K562 (cell line): ENCODE data around the gene LTA. TPM values are rescaled to one million over a fixed set of nuclear protein-coding genes. Genes with fewer than 3 reads are reported as not detected.

Source experiments
- ARID4B ChIP-seq: sonication (generic); formaldehyde crosslinking; IDR thresholded peaks from 2 replicates; pipeline ENCODE4 v1.8.0; 2022; ENCODE audit warnings: mild to moderate bottlenecking, missing genetic modification reagents
- BDP1 ChIP-seq: IDR thresholded peaks from 3 replicates; pipeline ENCODE4 v1.6.1; 2011; ENCODE audit not compliant: insufficient read length, insufficient read depth
- E4F1 ChIP-seq: fragments of 250-450 bp; sonication (Bioruptor Pico); IDR thresholded peaks from 2 replicates; pipeline ENCODE4 v1.5.0; 2021; ENCODE audit warnings: mild to moderate bottlenecking, borderline replicate concordance
- FUS ChIP-seq: fragments of 200-400 bp; formaldehyde crosslinking; optimal IDR thresholded peaks from 2 replicates; pipeline ENCODE3; 2017; ENCODE audit warnings: low read depth, low read length
- GABPB2 ChIP-seq: fragments of 250-450 bp; sonication (Bioruptor Pico); conservative IDR thresholded peaks from 2 replicates; pipeline ENCODE4 v1.5.1; 2021; ENCODE audit warnings: mild to moderate bottlenecking
- GMEB1 ChIP-seq: fragments of 250-450 bp; sonication (Bioruptor Pico); IDR thresholded peaks from 2 replicates; pipeline ENCODE4 v1.4.0; 2020; ENCODE audit warnings: mild to moderate bottlenecking
- GTF2A2 ChIP-seq: IDR thresholded peaks from 2 replicates; pipeline ENCODE4 v1.6.1; 2016; ENCODE audit warnings: mild to moderate bottlenecking, missing genetic modification characterization, missing compliant biosample characterization
- HBP1 ChIP-seq: fragments of 450-650 bp; formaldehyde crosslinking; IDR thresholded peaks from 2 replicates; pipeline ENCODE4 v1.4.0; 2022; ENCODE audit warnings: missing genetic modification characterization
- HCFC1 ChIP-seq: IDR thresholded peaks from 2 replicates; pipeline ENCODE4 v1.6.1; 2012; ENCODE audit warnings: low read depth, low read length, improper control_type of control experiment
- HIVEP1 ChIP-seq: fragments of 250-450 bp; sonication (Bioruptor Pico); IDR thresholded peaks from 2 replicates; pipeline ENCODE4 v1.4.0; 2020; ENCODE audit warnings: mild to moderate bottlenecking
- JUN ChIP-seq, 2 experiments: sonication (generic) in 1 of 2; formaldehyde crosslinking in 1 of 2; IDR thresholded peaks; 2 replicates each; pipeline versions ENCODE4 v1.6.1 to v1.8.0; 2012 to 2022; ENCODE audit warnings: borderline replicate concordance in 2 of 2, mild to moderate bottlenecking in 2 of 2, improper control_type of control experiment in 1 of 2, low read depth in 1 of 2, low read length in 1 of 2, missing genetic modification reagents in 1 of 2
- NFE2 ChIP-seq: IDR thresholded peaks from 2 replicates; pipeline ENCODE4 v1.6.1; 2014; ENCODE audit warnings: antibody characterized with exemption, low read depth
- POLR2AphosphoS5 ChIP-seq: IDR thresholded peaks from 2 replicates; pipeline ENCODE4 v1.6.1; 2011; ENCODE audit warnings: mild to moderate bottlenecking, low read depth, low read length, moderate library complexity; ENCODE audit not compliant: control insufficient read depth, insufficient read depth
- STAG1 ChIP-seq: sonication (generic); formaldehyde crosslinking; IDR thresholded peaks from 2 replicates; pipeline ENCODE4 v1.5.0; 2020; ENCODE audit warnings: missing genetic modification reagents, borderline replicate concordance
- TEAD1 ChIP-seq, 2 experiments: fragments of 450-650 bp in 1 of 2; sonication (generic) in 1 of 2; formaldehyde crosslinking; IDR thresholded peaks; 2 replicates each; pipeline versions ENCODE4 v1.4.0 to v1.8.0; 2020 to 2022; ENCODE audit warnings: mild to moderate bottlenecking in 2 of 2, missing genetic modification reagents in 1 of 2
- ZNF785 ChIP-seq: fragments of 250-450 bp; sonication (Bioruptor Pico); IDR thresholded peaks from 2 replicates; pipeline ENCODE4 v1.4.0; 2020; ENCODE audit warnings: mild to moderate bottlenecking
- ZSCAN29 ChIP-seq: fragments of 450-650 bp; IDR thresholded peaks from 2 replicates; pipeline ENCODE4 v1.6.1; 2017
- polyA plus RNA-seq, 8 experiments: library from polyadenylated mRNA; depleted of rRNA in 4 of 8; stranded (reverse) in 5 of 8; unstranded in 3 of 8; fragments of >200 nt; fragmentation: Nextera tagmentation in 2 of 8; fragmentation: Illumina TruSeq in 1 of 8; extraction: Ambion mirVana in 2 of 8; extraction: Trizol in 1 of 8; gene quantifications; 2 replicates each; pipeline versions ENCODE4 v1.2.1 to v1.2.3, GENCODE V29; 2011 to 2014; ENCODE audit warnings: inconsistent platforms in 1 of 8, missing spikeins in 1 of 8
- total RNA-seq, 7 experiments: library from RNA; depleted of rRNA in 6 of 7; stranded (reverse); fragments of >200 nt in 6 of 7; fragmentation: Illumina TruSeq in 2 of 7; extraction: Trizol in 2 of 7; gene quantifications; 2 replicates each; pipeline versions ENCODE4 v1.2.1 to v1.2.3, GENCODE V29; 2011 to 2021; ENCODE audit warnings: low replicate concordance in 1 of 7

LTA gene
- total and polyA plus RNA-seq, 9 of the 15 experiments (the other 6 are each of a cell fraction or from before 2014, with no cell fraction given) = 0.80 TPM; not detected in 8

GRCh38 chr6:31533455-31533841, 38.6 kb upstream of the LTA start (continued):
- TF ChIP-seq ARID4B (CRISPR knock-in tag) (no peak), POLR2AphosphoS5 (peak; percentile 52; the same call in 1 of the 2 replicates), TEAD1 (CRISPR knock-in tag; IDR thresholded peaks at IDR 0.05) (0 out of 4 replicates have a peak, but pooled peaks of 1 of the 2 experiments have one; percentile 2), ZNF785 (CRISPR knock-in tag) (no peak), STAG1 (CRISPR knock-in tag) (no peak), GMEB1 (no peak), HBP1 (0 out of 2 replicates have a peak, but pooled peaks have one; percentile 22), NFE2 (no peak), BDP1 (no peak), JUN (IDR thresholded peaks at IDR 0.05; ENCODE audit: borderline replicate concordance, low read depth, low read length) (no peak), JUN (CRISPR knock-in tag; IDR thresholded peaks at IDR 0.05; ENCODE audit: borderline replicate concordance) (no peak), HIVEP1 (CRISPR knock-in tag) (no peak), GTF2A2 (tag) (no peak), GABPB2 (CRISPR knock-in tag) (no peak), E4F1 (CRISPR knock-in tag) (no peak), FUS (no peak), HCFC1 (no peak), ZSCAN29 (no peak)
- TF ChIP-seq, all 486 proteins: peak for 7
